HepG2 (cell line): ENCODE measurements around the gene SP7. TPM values are rescaled to one million over a fixed set of nuclear protein-coding genes. Genes with fewer than 3 reads are reported as not detected.

Source experiments
- ARNT2 ChIP-seq: sonication (generic); formaldehyde crosslinking; IDR thresholded peaks from 2 replicates; pipeline ENCODE4 v1.8.0; 2022; ENCODE audit warnings: mild to moderate bottlenecking, low read depth, missing genetic modification reagents, moderate library complexity
- DNMT1 ChIP-seq: sonication (generic); formaldehyde crosslinking; IDR thresholded peaks from 2 replicates; pipeline ENCODE4 v1.5.1; 2020; ENCODE audit warnings: mild to moderate bottlenecking, missing genetic modification reagents
- FOXK2 ChIP-seq: fragments of 450-650 bp; IDR thresholded peaks from 2 replicates; pipeline ENCODE4 v1.6.1; 2016
- FOXO1 ChIP-seq: sonication (generic); formaldehyde crosslinking; IDR thresholded peaks from 2 replicates; pipeline ENCODE4 v1.4.0; 2020; ENCODE audit warnings: missing genetic modification reagents
- KLF6 ChIP-seq: IDR thresholded peaks from 2 replicates; pipeline ENCODE4 v1.8.0; 2016; ENCODE audit warnings: missing biosample characterization, missing genetic modification reagents
- MAFF ChIP-seq: IDR thresholded peaks from 2 replicates; pipeline ENCODE4 v1.6.1; 2011; ENCODE audit warnings: low read depth, low read length, improper control_type of control experiment
- MEF2D ChIP-seq: sonication (generic); formaldehyde crosslinking; IDR thresholded peaks from 2 replicates; pipeline ENCODE4 v1.5.1; 2020; ENCODE audit warnings: mild to moderate bottlenecking, missing genetic modification reagents
- MTA3 ChIP-seq: sonication (generic); formaldehyde crosslinking; IDR thresholded peaks from 2 replicates; pipeline ENCODE4 v1.4.0; 2020; ENCODE audit warnings: missing genetic modification reagents
- PHF8 ChIP-seq: sonication (generic); formaldehyde crosslinking; IDR thresholded peaks from 2 replicates; pipeline ENCODE4 v1.5.0; 2020; ENCODE audit warnings: missing genetic modification reagents
- PRMT3 ChIP-seq: sonication (generic); formaldehyde crosslinking; IDR thresholded peaks from 2 replicates; pipeline ENCODE4 v1.8.1; 2022; ENCODE audit warnings: low read depth, mild to moderate bottlenecking, moderate library complexity, missing genetic modification reagents, borderline replicate concordance
- SMC3 ChIP-seq: IDR thresholded peaks from 2 replicates; pipeline ENCODE4 v1.6.1; 2011; ENCODE audit warnings: low read length, improper control_type of control experiment
- SOX5 ChIP-seq: IDR thresholded peaks from 2 replicates; pipeline ENCODE4 v1.6.1; 2016; ENCODE audit warnings: borderline replicate concordance
- SRF ChIP-seq: IDR thresholded peaks from 2 replicates; pipeline ENCODE4 v1.6.1; 2011; ENCODE audit warnings: mild to moderate bottlenecking, low read depth, low read length, moderate library complexity
- STAG1 ChIP-seq: sonication (generic); formaldehyde crosslinking; IDR thresholded peaks from 2 replicates; pipeline ENCODE4 v1.4.0; 2020; ENCODE audit warnings: missing genetic modification reagents
- STAT5B ChIP-seq: sonication (generic); formaldehyde crosslinking; IDR thresholded peaks from 2 replicates; pipeline ENCODE4 v1.4.0; 2020; ENCODE audit warnings: missing genetic modification reagents
- TCF7 ChIP-seq: sonication (generic); IDR thresholded peaks from 2 replicates; pipeline ENCODE4 v1.6.1; 2016; ENCODE audit warnings: antibody characterized with exemption, low read depth
- ZFP82 ChIP-seq: sonication (generic); formaldehyde crosslinking; IDR thresholded peaks from 2 replicates; pipeline ENCODE4 v1.5.1; 2020; ENCODE audit warnings: mild to moderate bottlenecking, missing genetic modification reagents, borderline replicate concordance
- ZFY ChIP-seq: sonication (generic); formaldehyde crosslinking; IDR thresholded peaks from 2 replicates; pipeline ENCODE4 v1.4.0; 2020; ENCODE audit warnings: missing genetic modification reagents
- ZNF124 ChIP-seq: sonication (generic); formaldehyde crosslinking; IDR thresholded peaks from 2 replicates; pipeline ENCODE4 v1.4.0; 2020; ENCODE audit warnings: missing genetic modification reagents
- ZNF652 ChIP-seq: IDR thresholded peaks from 2 replicates; pipeline ENCODE4 v1.6.1; 2016; ENCODE audit warnings: low read depth, borderline replicate concordance
- ZNF703 ChIP-seq: sonication (generic); formaldehyde crosslinking; IDR thresholded peaks from 2 replicates; pipeline ENCODE4 v1.5.1; 2020; ENCODE audit warnings: missing genetic modification reagents, mild to moderate bottlenecking, moderate library complexity, borderline replicate concordance
- ZSCAN29 ChIP-seq: sonication (generic); formaldehyde crosslinking; conservative IDR thresholded peaks from 2 replicates; pipeline ENCODE4 v1.4.0; 2020; ENCODE audit warnings: mild to moderate bottlenecking, missing genetic modification reagents
- polyA plus RNA-seq, 8 experiments: library from polyadenylated mRNA; depleted of rRNA in 3 of 8; stranded (reverse) in 7 of 8; unstranded in 1 of 8; fragments of >200 nt; fragmentation: Illumina TruSeq in 4 of 8; extraction: Trizol in 4 of 8; gene quantifications; 2 replicates each; pipeline versions ENCODE4 v1.2.1 to v1.2.3, GENCODE V29; 2011 to 2016; ENCODE audit warnings: low read depth in 4 of 8, missing spikeins in 1 of 8, mixed read lengths in 1 of 8; ENCODE audit not compliant: insufficient read depth in 1 of 8
- total RNA-seq, 5 experiments: library from RNA; depleted of rRNA; stranded (reverse); fragments of >200 nt; fragmentation: Illumina TruSeq; extraction: Trizol; gene quantifications; 2 replicates each; pipeline ENCODE4 v1.2.3, GENCODE V29; 2016; ENCODE audit warnings: low read depth in 1 of 5
- TF ChIP-seq, protein P1 (sequence below): sonication (generic); formaldehyde crosslinking; IDR thresholded peaks from 2 replicates; pipeline ENCODE4 v1.5.0; 2020; ENCODE audit warnings: missing genetic modification reagents
- TF ChIP-seq, protein P2 (sequence below): sonication (generic); formaldehyde crosslinking; IDR thresholded peaks from 2 replicates; pipeline ENCODE4 v1.8.0; 2022; ENCODE audit warnings: missing genetic modification reagents, mild to moderate bottlenecking, inconsistent platforms, borderline replicate concordance
- TF ChIP-seq, protein P3 (sequence below): sonication (generic); formaldehyde crosslinking; IDR thresholded peaks from 2 replicates; pipeline ENCODE4 v1.4.0; 2020; ENCODE audit warnings: missing genetic modification reagents, borderline replicate concordance

Gene SP7
- total and polyA plus RNA-seq, 2 of the 13 experiments (the other 11 are each of a cell fraction or from before 2014, with no cell fraction given), result not detected

DNA sequence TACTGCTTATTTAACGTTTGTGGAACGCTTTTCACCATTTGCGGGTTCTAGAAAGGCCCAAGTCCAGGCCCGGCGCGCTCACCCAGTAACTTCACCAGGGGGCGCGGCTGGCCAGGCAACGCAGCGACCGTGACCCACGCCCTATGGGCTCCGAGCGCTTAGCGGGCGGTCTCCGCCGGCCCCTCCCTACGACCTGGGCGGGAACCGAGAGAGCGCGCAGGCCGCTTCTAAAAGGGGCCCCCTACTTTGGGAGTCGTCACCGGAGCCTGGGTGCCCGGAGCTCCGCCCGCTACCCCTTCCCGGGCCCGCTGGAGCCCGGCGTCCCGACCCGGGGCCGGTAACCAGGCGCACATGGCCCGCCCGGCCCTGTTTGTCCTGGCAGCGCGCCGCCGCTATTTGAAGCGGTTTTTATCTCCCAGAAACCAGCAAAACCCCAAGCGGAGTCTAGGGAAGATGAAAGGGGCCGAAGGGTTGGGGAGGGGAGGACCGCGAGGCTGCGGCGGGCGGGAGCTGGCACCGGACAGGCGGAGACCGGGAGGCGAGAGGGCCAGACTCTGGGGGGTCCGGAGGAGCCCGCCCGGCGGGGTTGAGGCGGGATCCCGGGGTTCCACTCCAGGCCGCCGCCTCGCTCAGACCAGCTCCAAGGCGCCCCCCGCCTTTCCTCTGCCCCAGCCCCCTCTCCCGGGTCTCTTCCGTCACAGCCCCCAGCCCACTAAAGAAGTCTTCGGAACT lies 11.2 kb downstream of the SP7 start (continued):
- TF ChIP-seq STAT5B (CRISPR knock-in tag) (no peak), ARNT2 (CRISPR knock-in tag) (peak; percentile 87), ZNF124 (CRISPR knock-in tag) (0 out of 2 replicates have a peak, but pooled peaks have one; percentile 34), DNMT1 (CRISPR knock-in tag) (peak; percentile 63; the same call in 1 of the 2 replicates), SOX5 (peak; percentile 43; the same call in 1 of the 2 replicates), MEF2D (CRISPR knock-in tag) (peak; percentile 69; the same call in 1 of the 2 replicates), ZSCAN29 (peak; percentile 93), PRMT3 (CRISPR knock-in tag) (no peak), ZFY (peak; percentile 92), ZFP82 (CRISPR knock-in tag) (peak; percentile 69; the same call in 1 of the 2 replicates), FOXK2 (no peak), MAFF (no peak), MTA3 (no peak), TCF7 (peak; percentile 58), SRF (no peak), FOXO1 (CRISPR knock-in tag) (peak; percentile 68), KLF6 (CRISPR knock-in tag) (peak; percentile 61; the same call in 1 of the 2 replicates), SMC3 (no peak; the same call in 1 of the 2 replicates), STAG1 (CRISPR knock-in tag) (peak; percentile 91), ZNF703 (CRISPR knock-in tag) (peak; percentile 68), PHF8 (CRISPR knock-in tag) (peak; percentile 78), ZNF652 (CRISPR knock-in tag) (no peak)
- TF ChIP-seq, protein P1, sequence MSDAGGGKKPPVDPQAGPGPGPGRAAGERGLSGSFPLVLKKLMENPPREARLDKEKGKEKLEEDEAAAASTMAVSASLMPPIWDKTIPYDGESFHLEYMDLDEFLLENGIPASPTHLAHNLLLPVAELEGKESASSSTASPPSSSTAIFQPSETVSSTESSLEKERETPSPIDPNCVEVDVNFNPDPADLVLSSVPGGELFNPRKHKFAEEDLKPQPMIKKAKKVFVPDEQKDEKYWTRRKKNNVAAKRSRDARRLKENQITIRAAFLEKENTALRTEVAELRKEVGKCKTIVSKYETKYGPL (CRISPR knock-in tag), result no peak
- TF ChIP-seq, protein P2, sequence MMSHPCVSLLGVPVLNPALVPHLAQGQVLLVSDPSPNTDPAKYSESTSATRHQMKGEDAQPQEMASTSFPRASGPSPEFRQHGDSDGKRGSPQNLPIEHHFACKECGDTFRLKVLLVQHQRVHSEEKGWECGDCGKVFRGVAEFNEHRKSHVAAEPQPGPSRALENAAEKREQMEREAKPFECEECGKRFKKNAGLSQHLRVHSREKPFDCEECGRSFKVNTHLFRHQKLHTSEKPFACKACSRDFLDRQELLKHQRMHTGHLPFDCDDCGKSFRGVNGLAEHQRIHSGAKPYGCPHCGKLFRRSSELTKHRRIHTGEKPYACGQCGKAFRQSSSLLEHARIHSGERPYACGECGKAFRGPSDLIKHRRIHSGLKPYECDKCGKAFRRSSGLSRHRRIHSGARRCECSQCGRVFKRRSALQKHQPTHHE, result peak; percentile 90; the same call in 1 of the 2 replicates
- TF ChIP-seq, protein P3, sequence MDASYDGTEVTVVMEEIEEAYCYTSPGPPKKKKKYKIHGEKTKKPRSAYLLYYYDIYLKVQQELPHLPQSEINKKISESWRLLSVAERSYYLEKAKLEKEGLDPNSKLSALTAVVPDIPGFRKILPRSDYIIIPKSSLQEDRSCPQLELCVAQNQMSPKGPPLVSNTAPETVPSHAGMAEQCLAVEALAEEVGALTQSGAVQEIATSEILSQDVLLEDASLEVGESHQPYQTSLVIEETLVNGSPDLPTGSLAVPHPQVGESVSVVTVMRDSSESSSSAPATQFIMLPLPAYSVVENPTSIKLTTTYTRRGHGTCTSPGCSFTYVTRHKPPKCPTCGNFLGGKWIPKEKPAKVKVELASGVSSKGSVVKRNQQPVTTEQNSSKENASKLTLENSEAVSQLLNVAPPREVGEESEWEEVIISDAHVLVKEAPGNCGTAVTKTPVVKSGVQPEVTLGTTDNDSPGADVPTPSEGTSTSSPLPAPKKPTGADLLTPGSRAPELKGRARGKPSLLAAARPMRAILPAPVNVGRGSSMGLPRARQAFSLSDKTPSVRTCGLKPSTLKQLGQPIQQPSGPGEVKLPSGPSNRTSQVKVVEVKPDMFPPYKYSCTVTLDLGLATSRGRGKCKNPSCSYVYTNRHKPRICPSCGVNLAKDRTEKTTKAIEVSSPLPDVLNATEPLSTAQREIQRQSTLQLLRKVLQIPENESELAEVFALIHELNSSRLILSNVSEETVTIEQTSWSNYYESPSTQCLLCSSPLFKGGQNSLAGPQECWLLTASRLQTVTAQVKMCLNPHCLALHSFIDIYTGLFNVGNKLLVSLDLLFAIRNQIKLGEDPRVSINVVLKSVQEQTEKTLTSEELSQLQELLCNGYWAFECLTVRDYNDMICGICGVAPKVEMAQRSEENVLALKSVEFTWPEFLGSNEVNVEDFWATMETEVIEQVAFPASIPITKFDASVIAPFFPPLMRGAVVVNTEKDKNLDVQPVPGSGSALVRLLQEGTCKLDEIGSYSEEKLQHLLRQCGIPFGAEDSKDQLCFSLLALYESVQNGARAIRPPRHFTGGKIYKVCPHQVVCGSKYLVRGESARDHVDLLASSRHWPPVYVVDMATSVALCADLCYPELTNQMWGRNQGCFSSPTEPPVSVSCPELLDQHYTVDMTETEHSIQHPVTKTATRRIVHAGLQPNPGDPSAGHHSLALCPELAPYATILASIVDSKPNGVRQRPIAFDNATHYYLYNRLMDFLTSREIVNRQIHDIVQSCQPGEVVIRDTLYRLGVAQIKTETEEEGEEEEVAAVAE (CRISPR knock-in tag), result no peak
